Lower leg skin (tissue), 3 donors: ENCODE data around the gene CSF1R.

ENCODE experiments used
- CTCF ChIP-seq, 3 donors: fragments of 450-650 bp; IDR thresholded peaks; one replicate each; pipeline ENCODE4 v1.5.1; 2016; ENCODE audit warnings: antibody characterized with exemption in 3 of 3, mild to moderate bottlenecking in 3 of 3, moderate library complexity in 2 of 3
- POLR2A ChIP-seq, 2 donors: fragments of 450-650 bp; IDR thresholded peaks; one replicate each; pipeline ENCODE4 v1.6.1; 2016 to 2017; ENCODE audit warnings: antibody characterized with exemption in 2 of 2, mild to moderate bottlenecking in 1 of 2, moderate library complexity in 1 of 2

- TF ChIP-seq CTCF (IDR thresholded peaks at IDR 0.05) (no peak), POLR2A (IDR thresholded peaks at IDR 0.05) (no peak)
These were observed 43.9 kb downstream of the CSF1R start for GRCh38 chr5:150042459-150042858.
